HG02571 (cell line): ENCODE measurements around the gene CMIP.

Experiments used
- ATAC-seq: cut with Tn5 transposase; IDR thresholded peaks from one replicate; pipeline ENCODE4 v1.9.1; 2021; ENCODE audit warnings: mild to moderate bottlenecking, moderate library complexity; ENCODE audit not compliant: unreplicated experiment

The CMIP gene

DNA sequence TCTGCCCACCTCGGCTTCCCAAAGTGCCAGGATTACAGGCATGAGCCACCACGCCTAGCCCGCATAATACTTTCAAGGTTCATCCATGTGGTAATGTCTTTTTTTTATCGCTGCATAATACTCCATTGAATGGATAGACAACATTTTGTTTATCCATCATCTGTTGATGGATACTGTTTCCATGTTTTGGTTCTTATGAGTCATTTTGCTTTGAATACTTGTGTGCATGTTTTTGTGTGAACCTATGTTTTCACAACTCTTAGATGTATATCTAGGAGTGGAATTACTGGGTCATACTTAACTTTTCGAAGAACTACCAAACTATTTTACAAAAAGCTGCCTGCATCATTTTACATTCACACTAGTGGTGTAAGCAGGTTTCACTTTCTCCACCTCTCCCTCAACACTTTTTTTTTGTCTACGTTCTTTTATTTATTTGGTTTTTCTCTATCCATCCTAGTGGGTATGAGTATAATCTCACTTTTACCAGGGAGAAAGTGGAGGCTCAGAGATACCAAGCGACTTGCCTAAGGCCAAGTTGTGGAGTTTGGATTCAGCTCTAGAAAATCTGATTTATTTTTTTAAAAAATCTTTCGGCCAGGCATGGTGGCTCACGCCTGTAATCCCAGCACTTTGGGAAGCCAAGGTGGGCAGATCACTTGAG is 151.2 kb downstream of the CMIP start:
- no peak for ATAC-seq

GRCh38 chr16:81597079-81597658 is 152.6 kb downstream of the CMIP start:
- ATAC-seq = no peak

DNA sequence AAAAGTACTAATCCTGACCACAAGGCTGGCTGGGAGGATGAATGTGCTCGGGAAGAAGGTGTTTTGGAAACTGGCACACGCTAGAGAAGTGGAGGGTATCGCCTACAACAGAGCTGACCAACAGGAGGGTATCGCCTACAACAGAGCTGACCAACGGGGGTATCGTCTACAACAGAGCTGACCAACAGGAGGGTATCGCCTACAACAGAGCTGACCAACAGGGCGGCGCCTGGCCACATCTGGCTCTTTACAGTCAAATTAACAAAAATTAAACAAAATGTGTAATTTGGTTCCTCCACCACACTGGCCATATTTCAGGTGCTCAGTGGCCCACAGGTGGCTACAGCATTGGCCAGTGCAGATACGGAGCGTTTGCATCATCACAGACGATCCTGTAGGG is 153.5 kb downstream of the CMIP start:
- no peak for ATAC-seq

- ATAC-seq = no peak
These were observed 154.6 kb downstream of the CMIP start for GRCh38 chr16:81599034-81599744.

- no peak for ATAC-seq
These were observed 155.7 kb downstream of the CMIP start for GRCh38 chr16:81600275-81600674.

- ATAC-seq = no peak
These were observed 156.4 kb downstream of the CMIP start for GRCh38 chr16:81601008-81601428.

DNA sequence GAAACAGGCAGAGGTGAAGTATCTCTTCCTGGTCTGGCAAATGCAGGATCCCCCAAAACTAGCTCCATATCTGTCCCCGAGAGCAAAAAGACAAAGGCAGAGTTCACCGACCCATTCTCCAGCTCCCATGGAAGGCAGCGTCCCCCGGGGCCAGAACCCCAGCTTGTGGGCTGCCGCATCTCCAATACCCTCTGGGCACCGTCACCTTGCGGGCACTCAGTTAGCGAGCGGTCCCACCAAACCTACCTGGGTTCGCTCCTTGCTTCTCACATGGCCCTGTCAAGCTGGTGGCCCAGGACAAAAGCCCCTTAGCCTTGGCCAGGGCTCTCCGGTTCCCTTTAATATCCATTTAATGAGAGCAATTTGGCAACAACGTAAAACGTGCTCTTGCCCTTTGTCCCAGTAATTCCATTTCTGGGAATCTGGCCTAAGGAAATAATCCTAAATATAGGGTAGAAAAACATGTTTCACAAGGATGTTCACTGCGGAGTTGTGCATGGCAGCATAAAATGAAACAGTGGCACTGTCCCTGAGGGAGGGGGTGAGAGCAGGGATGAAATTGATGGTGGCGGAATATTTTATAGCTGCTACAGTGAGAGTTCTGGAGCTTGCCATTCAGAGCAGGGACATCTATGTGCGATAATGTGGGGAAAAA is 157.1 kb downstream of the CMIP start:
- no peak for ATAC-seq

GRCh38 chr16:81602256-81602776 is 157.7 kb downstream of the CMIP start:
- ATAC-seq = no peak

DNA sequence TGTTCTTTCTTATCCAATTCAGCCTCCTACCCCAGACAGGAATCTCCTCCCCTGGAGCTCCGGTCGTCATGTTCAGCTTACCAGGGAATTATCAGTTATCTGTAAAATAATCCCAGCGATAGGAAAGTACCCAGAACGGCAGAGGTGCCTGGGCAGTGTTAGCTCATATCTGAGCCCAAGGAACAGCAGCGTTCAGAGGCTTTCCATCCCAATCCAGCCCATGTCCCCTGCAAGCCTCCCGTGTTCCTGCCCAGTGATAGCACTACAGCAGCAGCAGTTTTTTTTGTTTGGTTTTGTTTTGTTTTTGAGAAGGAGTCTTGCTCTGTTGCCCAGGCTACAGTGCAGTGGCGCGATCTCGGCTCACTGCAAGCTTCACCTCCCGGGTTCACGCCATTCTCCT is 158.2 kb downstream of the CMIP start:
- no peak for ATAC-seq

DNA sequence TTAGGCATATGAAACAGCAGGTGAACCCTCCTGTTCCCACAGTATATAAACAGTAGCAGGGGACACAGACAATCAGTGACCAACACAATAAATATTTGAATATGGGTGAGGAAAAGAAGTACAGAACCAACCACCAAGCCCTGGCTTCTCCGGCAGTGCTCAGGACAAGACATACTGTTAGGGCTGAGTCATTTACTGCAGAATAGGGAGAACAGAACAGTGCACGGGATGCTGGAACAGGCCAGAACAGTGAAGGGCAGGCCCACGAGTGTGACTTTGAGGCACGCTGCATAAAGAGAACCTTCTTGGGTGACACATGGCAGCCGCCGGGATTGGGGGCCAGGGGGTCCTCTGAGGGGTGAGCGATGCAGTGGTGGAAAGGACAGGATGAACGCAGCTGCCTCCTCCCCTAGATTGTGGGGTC is 160.4 kb downstream of the CMIP start:
- ATAC-seq = no peak

DNA sequence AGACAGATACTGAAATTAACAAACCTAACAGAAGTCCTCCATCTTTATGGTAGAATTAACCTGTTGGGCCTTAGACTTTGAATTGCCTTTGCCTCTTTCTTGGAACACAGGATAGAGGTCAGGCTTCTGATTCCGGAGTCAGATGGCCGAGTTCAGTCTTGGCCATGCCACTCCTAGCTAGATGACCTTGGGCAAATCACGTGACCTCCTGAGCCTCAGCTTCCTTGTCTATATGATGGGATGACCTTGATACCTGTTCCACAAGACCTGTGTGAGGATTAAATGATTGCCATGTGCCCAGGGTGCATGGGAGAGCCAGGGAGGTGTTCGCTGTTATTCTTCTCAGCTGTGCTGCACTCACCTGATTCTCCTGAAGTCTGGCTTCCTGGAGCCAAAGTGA is 161.4 kb downstream of the CMIP start:
- no peak for ATAC-seq

- no peak for ATAC-seq
These were observed 162.4 kb downstream of the CMIP start for GRCh38 chr16:81607006-81607405.

DNA sequence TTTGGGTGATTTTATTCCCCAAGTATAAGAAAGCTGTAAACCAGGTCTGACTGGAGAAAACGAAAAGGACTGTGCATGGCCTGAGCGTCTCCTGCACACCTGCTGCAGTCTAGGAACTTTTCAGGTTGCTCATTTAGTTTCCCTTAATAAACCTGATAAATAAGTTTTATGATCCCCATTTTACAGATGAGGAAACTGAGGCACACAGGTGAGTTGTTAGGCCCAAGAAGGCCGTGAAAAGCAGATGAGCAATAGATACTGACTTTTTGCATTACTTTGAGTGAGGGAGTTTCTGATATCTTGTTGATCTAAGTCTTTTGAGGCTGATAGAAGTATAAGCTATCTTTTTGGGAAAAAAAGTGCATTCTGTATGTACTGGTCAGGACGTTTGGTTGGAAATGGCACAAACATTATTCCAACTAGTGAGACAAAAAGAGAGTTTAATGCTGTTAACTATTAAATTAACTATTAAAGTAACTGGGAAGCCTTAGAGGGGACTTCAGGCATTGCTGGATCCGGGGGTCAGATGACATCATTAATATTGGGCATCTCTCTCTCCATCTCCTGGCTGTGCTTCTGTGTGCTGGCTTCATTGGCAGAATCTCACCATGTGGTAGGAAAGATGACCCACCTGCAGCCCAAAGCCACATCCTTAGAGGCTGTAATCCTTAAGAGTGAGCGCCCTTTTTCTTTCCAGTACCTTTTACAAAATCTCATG is 163.4 kb downstream of the CMIP start:
- ATAC-seq = no peak

GRCh38 chr16:81608523-81609209 is 164.1 kb downstream of the CMIP start:
- no peak for ATAC-seq

GRCh38 chr16:81609323-81609892 is 164.8 kb downstream of the CMIP start:
- no peak for ATAC-seq

GRCh38 chr16:81610144-81610842 is 165.7 kb downstream of the CMIP start:
- ATAC-seq = no peak

GRCh38 chr16:81610936-81611335 is 166.3 kb downstream of the CMIP start:
- no peak for ATAC-seq

DNA sequence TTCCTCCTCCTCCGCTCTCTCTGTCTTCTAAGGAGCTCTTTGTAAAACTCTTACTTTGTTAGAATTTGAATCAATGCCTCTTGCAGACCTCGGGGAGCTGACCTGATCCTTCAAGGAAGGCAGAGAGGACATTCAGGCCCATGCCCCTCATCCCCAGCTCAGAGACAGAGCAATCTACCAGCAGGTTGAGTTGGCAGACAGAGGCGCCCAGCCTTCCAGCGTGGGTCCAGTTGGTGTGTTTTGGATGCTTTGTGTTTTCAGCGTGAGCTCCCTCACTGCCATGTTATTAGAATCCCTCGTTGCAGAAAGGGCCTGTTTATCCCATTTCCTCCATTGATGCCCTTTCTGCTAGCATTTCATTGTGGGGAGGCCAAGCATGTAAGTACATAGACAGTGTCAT is 167.1 kb downstream of the CMIP start:
- ATAC-seq = no peak
